Activated CD4-positive, alpha-beta memory T cell treated with anti-CD3 and anti-CD28 coated beads for 36 hours (primary cell): ENCODE results near the gene TMEM170A. TPM values are rescaled to one million over a fixed set of nuclear protein-coding genes. Genes with fewer than 3 reads are reported as not detected.
A peak's percentile ranks its signal among the peaks of the same experiment; 100 is the strongest.
"Not testable (repeated sequence)": the region's sequence is repeated elsewhere in the genome, so short reads cannot be mapped to it uniquely, and the experiment has no call there.

Source experiments
- CTCF ChIA-PET: fragments of 350-600 bp; sonication (Branson Sonifier 250); formaldehyde crosslinking; loops from one replicate; lab custom pipeline; 2021; ENCODE audit warnings: antibody characterized with exemption, inconsistent platforms; lab: Charles Lee
- POLR2A ChIA-PET: fragments of 350-600 bp; sonication (Branson Sonifier 250); formaldehyde crosslinking; loops from one replicate; lab custom pipeline; 2021; ENCODE audit warnings: antibody characterized with exemption; lab: Charles Lee
- DNase-seq: peaks from one replicate; pipeline ENCODE4 v3.0.0-alpha.2; 2020
- H3K27ac Mint-ChIP-seq: one replicate; pipeline ENCODE4 v1.8.0; 2021; ENCODE audit warnings: mixed read lengths
- H3K27me3 Mint-ChIP-seq: one replicate; pipeline ENCODE4 v1.8.0; 2021; ENCODE audit warnings: mixed read lengths
- H3K36me3 Mint-ChIP-seq: one replicate; pipeline ENCODE4 v1.8.0; 2021; ENCODE audit warnings: mixed read lengths
- H3K4me1 Mint-ChIP-seq: one replicate; pipeline ENCODE4 v1.8.0; 2021; ENCODE audit warnings: low read depth, mixed read lengths
- H3K4me3 Mint-ChIP-seq: one replicate; pipeline ENCODE4 v1.8.0; 2021; ENCODE audit warnings: mild to moderate bottlenecking, mixed read lengths
- H3K9me3 Mint-ChIP-seq: one replicate; pipeline ENCODE4 v1.8.0; 2021; ENCODE audit warnings: mixed read lengths
- intact Hi-C: fragments of 100-400 bp; cut with micrococcal nuclease; formaldehyde crosslinking; loops from one replicate; pipeline ENCODE4 v1.15.1; 2023
- total RNA-seq, 2 experiments: library from RNA; stranded (reverse); gene quantifications; one replicate each; pipeline ENCODE4 v1.2.3, GENCODE V29; 2021

The TMEM170A gene
- total RNA-seq, 2 experiments from 2014 or later, result 24.3 to 25.6 TPM

DNA sequence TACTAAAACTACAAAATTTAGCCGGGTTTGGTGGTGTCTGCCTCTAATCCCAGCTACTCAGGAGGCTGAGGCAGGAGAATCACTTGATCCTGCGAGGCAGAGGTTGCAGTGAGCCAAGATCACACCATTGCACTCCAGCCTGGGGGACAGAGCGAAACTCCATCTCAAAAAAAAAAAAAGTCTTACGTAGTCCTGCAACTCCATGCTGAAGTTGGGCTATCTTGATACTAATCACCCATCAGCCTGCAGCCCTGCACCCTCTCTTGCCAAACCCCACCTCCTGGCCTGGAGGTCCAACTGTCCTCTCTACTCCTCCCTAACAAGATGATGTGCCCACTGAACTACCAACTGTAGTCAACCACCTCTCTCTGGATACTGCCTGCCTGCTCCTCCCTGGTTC lies 4.8 kb downstream of the TMEM170A start:
- ChIA-PET CTCF (no interaction called here), POLR2A (no interaction called here)
- H3K36me3 Mint-ChIP-seq, result peaks cover 3% of the 10 kb centered on the region
- no peaks in the 10 kb centered on the region for H3K27me3 Mint-ChIP-seq
- H3K27ac Mint-ChIP-seq, result no peak overlapping the region
- intact Hi-C loops, result loop anchor here (5.0 to 10.0 kb wide), 2 partner anchors 42 to 225 kb away; no protein-coding TSS in a partner anchor
- no peak overlapping the region for H3K4me3 Mint-ChIP-seq
- no peaks in the 10 kb centered on the region for H3K9me3 Mint-ChIP-seq
- DNase-seq, result no peak
- H3K4me1 Mint-ChIP-seq, result peaks cover 51% of the 10 kb centered on the region

DNA sequence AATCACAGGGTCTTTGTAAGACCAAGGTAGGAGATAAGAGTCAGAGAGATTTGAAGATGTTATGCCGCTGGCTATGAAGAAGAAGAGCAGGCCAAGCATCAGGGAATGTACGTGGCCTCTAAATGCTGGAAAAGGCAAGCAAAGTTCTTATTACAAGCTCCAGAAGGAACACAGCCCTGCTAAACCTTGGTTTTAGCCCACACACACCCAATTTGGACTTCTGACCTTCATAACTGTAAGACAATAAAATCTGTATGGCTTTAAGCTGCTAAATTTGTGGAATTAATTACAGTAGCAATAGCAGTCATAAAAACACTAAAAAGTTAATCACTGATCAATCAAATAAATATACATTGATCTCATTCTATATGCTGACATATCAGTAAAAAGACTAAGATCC lies 6.0 kb downstream of the TMEM170A start:
- H3K36me3 Mint-ChIP-seq, result peaks cover 3% of the 10 kb centered on the region
- no peak overlapping the region for H3K27ac Mint-ChIP-seq
- no peaks in the 10 kb centered on the region for H3K27me3 Mint-ChIP-seq
- DNase-seq, result no peak
- H3K9me3 Mint-ChIP-seq, result no peaks in the 10 kb centered on the region
- CTCF ChIA-PET, result interaction anchor here (1.1 kb wide), 2 partner anchors 13 to 58 kb away, joined by 3 read pairs; no protein-coding TSS in a partner anchor
- no peak overlapping the region for H3K4me3 Mint-ChIP-seq
- intact Hi-C loops, result no loop called here
- POLR2A ChIA-PET, result interaction anchor here (0.7 kb wide), 1 partner anchor 24 kb away, joined by 3 read pairs; no protein-coding TSS in a partner anchor
- peaks cover 54% of the 10 kb centered on the region for H3K4me1 Mint-ChIP-seq

DNA sequence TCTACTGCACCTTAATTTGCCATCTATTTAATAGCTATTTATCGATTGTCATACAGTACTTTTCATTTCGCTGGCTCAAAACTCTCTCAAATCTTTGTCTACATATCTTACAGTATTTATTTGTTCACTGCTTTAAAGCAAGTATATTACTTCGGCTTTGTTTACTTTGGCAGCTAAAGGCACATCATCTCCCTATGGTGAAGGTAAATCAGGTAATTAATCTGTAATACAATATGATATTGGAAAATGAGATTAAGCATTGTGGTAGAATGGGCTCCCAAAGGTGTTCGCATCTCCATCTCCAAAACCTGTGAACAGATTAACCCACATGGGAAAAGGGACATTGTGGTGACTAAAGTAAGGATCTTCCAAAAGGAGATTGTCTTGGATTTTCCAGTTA lies 6.5 kb downstream of the TMEM170A start:
- peaks cover 51% of the 10 kb centered on the region for H3K4me1 Mint-ChIP-seq
- intact Hi-C loops, result no loop called here
- CTCF ChIA-PET, result interaction anchor here (1.1 to 1.6 kb wide), 3 partner anchors 13 to 224 kb away, joined by 3 read pairs; no protein-coding TSS in a partner anchor
- H3K27ac Mint-ChIP-seq, result no peak overlapping the region
- no peak for DNase-seq
- POLR2A ChIA-PET, result no interaction called here
- H3K36me3 Mint-ChIP-seq, result peaks cover 3% of the 10 kb centered on the region
- no peaks in the 10 kb centered on the region for H3K9me3 Mint-ChIP-seq
- no peaks in the 10 kb centered on the region for H3K27me3 Mint-ChIP-seq
- H3K4me3 Mint-ChIP-seq, result no peak overlapping the region

DNA sequence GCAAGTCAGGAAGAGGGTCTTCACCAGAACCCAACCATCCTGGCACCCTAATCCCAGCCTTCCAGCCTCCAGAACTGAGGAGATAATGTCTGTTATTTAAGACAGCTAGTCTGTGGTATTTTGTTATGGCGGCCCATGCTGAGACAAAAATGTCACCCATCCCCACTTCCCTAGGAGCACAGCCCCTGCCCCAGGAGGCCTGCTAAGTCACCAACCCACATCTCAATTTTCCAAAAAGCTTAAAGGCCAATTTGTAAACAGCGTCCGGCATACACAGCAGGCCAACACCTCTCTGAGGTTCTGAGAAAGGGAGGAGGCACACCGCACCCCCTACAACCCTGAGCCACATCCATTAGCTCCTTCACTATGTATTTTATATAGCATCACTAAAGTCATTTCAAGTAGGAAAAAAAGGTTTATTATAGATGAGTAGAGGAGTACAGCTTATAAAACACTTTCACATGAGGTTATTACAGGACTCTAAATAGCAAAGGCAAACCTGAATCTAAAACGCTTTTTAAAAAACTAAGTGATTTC lies 6.9 kb downstream of the TMEM170A start:
- no peak overlapping the region for H3K4me3 Mint-ChIP-seq
- H3K4me1 Mint-ChIP-seq, result peaks cover 51% of the 10 kb centered on the region
- intact Hi-C loops, result no loop called here
- no peak overlapping the region for H3K27ac Mint-ChIP-seq
- no peaks in the 10 kb centered on the region for H3K27me3 Mint-ChIP-seq
- POLR2A ChIA-PET, result no interaction called here
- CTCF ChIA-PET, result interaction anchor here (1.1 to 1.6 kb wide), 2 partner anchors 12 to 224 kb away, joined by 3 read pairs; no protein-coding TSS in a partner anchor
- H3K9me3 Mint-ChIP-seq, result no peaks in the 10 kb centered on the region
- DNase-seq, result no peak
- peaks cover 3% of the 10 kb centered on the region for H3K36me3 Mint-ChIP-seq

DNA sequence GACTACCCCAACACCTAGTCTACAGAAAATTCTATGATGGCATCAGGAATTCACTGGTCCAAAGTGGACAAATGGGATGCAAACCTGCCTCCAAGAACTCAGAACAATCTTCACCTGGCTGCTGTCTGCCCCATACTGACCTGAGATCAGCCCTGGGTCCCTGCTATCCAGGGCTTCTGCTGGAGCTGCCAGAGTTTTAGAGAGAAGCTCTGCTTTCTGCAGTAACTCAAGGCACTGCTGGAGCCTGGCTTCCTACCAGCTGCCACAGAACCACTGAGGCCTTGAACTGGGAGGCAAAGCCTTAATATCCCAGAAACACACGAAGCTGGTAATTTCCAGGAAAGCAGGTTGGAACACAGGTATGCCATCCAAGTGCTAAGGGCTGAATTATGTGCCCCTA lies 7.5 kb downstream of the TMEM170A start:
- no peak for DNase-seq
- Mint-ChIP-seq H3K27ac (no peak overlapping the region), H3K36me3 (peaks cover 3% of the 10 kb centered on the region), H3K27me3 (no peaks in the 10 kb centered on the region), H3K9me3 (no peaks in the 10 kb centered on the region), H3K4me1 (peaks cover 46% of the 10 kb centered on the region), H3K4me3 (no peak overlapping the region)
- ChIA-PET CTCF (interaction anchor here (1.6 kb wide), 1 partner anchor 223 kb away, joined by 3 read pairs; no protein-coding TSS in a partner anchor), POLR2A (no interaction called here)
- intact Hi-C loops, result no loop called here

DNA sequence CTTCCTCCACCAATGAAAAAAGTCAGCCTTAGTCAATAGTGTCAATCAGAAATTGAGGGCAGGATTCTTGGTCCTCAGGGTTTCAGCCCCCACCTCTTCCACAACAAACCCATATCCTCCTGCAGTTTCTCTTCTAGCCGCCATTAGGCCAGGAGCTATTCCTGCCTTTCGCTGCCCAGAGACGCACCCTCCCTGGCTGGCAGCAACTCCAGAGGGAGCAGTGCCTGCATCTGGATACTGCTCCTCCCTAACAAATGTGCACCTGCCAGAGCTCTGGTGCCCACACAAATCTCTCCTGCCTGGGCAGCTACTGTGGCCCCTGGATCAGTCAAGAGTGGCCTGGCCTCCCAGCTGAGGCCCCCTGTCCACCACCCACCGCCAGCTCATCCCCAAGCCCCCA lies 8.0 kb downstream of the TMEM170A start:
- POLR2A ChIA-PET, H3K27ac Mint-ChIP-seq, H3K9me3 Mint-ChIP-seq, H3K4me3 Mint-ChIP-seq, intact Hi-C loops, H3K27me3 Mint-ChIP-seq, H3K36me3 Mint-ChIP-seq, DNase-seq: not testable (repeated sequence)
- H3K4me1 Mint-ChIP-seq, result peaks cover 41% of the 10 kb centered on the region
- CTCF ChIA-PET, result interaction anchor here (0.9 to 1.6 kb wide), 2 partner anchors 9 to 222 kb away, joined by 3 read pairs; no protein-coding TSS in a partner anchor

DNA sequence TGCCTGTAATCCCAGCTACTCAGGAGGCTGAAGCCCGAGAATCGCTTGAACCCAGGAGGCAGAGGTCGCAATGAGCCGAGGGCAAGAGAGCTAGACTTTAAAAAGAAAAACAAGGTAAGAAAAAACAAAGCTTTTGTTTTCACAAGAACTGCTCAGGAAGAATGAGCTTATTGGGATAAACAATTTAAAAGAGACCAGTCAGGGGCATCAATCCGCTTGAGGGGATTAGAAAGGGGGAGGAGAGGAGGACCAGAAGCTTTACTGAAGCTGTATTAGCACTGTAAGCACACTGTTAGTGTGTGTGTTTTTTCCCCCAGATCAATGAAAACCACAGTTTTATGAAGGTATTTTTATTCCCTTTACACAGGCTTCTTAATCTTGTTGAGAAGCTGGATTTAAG lies 8.8 kb downstream of the TMEM170A start:
- Mint-ChIP-seq H3K4me3 (no peak overlapping the region), H3K27ac (no peak overlapping the region), H3K27me3 (no peaks in the 10 kb centered on the region), H3K9me3 (no peaks in the 10 kb centered on the region), H3K36me3 (peaks cover 4% of the 10 kb centered on the region), H3K4me1 (peaks cover 34% of the 10 kb centered on the region)
- CTCF ChIA-PET, result interaction anchor here (0.9 kb wide), 1 partner anchor 9 kb away, joined by 3 read pairs; no protein-coding TSS in a partner anchor
- POLR2A ChIA-PET, result no interaction called here
- DNase-seq, result no peak
- intact Hi-C loops, result no loop called here

DNA sequence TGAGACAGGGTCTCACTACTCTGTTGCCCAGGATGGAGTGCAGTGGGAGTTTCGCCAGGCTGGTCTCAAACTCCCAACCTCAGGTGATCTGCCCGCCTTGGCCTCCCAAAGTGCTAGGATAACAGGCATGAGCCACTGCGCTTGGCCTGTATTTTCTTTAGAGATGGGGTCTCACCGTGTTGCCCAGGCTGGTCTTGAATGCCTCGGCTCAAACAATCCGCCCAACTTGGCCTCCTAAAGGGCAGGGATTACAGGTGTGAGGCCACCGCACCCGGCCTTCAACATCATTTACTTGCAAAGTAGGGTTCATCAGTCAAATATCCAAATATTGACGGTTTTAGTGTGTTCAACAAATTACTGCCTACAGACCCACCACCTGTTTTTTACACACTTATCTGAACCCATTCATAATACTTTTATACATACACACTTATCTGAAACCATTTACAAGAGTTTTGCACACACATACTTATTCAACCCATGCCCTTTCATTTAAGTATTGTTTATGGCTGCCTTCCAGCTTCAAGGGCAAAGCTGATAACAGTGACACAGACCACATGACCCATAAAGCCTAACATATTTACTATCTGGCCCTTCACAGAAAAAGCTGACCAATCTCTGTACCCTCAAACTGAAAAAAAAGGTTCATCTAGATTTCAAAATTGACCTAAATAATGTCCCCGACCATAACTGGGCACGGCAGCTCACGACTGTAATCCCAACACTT lies 11.9 kb downstream of the TMEM170A start:
- Mint-ChIP-seq H3K27me3 (no peaks in the 10 kb centered on the region), H3K27ac (no peak overlapping the region), H3K4me1 (peaks cover 20% of the 10 kb centered on the region), H3K36me3 (peaks cover 7% of the 10 kb centered on the region), H3K9me3 (no peaks in the 10 kb centered on the region), H3K4me3 (no peak overlapping the region)
- POLR2A ChIA-PET, result no interaction called here
- intact Hi-C loops, result no loop called here
- DNase-seq, result no peak
- CTCF ChIA-PET, result no interaction called here

DNA sequence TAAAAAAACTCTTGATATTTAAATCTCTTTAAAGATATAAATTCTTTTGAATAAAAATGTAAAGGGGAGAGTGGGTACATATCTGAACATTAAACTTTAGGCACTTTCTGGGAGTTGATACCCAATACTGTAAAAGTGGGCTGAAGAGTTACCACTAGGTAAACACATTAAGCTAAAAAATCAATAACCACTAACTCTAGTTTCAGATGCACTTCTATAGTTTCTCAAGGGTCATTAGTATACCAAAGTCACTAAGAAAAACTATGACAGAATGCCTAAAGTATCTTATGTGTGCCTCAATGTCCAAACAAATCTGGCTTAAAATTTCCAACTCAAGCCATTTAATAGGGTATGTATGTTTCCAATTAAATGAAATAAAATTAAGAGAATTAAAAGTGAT lies 18.1 kb downstream of the TMEM170A start:
- Mint-ChIP-seq H3K27me3 (no peaks in the 10 kb centered on the region), H3K4me1 (no peaks in the 10 kb centered on the region), H3K27ac (no peak overlapping the region), H3K36me3 (peaks cover 8% of the 10 kb centered on the region), H3K4me3 (no peak overlapping the region), H3K9me3 (no peaks in the 10 kb centered on the region)
- ChIA-PET CTCF (interaction anchor here (1.5 kb wide), 1 partner anchor 19 kb away, joined by 4 read pairs; no protein-coding TSS in a partner anchor), POLR2A (no interaction called here)
- intact Hi-C loops, result no loop called here
- DNase-seq, result no peak

DNA sequence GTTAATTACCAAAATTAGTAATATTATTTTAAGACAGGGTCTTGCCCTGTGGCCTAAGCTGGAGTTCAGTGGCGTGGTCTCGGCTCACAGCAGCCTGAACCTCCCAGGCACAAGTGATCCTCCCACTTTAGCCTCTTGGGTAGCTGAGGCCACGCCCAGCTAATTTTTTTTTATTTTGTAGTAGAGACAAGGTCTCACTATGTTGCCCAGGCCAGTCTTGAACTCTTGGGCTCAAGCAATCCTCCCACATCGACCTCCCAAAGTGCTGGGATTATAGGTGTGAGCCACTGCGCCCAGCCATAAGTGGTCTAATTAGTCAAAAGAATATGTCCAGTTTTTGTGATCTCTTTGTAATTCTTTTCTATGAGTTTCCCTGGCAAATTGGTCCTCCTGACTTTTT lies 19.2 kb downstream of the TMEM170A start:
- H3K36me3 Mint-ChIP-seq, result peaks cover 8% of the 10 kb centered on the region
- no peaks in the 10 kb centered on the region for H3K27me3 Mint-ChIP-seq
- ChIA-PET POLR2A (no interaction called here), CTCF (interaction anchor here (0.9 to 1.3 kb wide), 3 partner anchors 11 to 72 kb away, joined by 3 to 4 read pairs (median 4); no protein-coding TSS in a partner anchor)
- DNase-seq, result no peak
- no peak overlapping the region for H3K4me3 Mint-ChIP-seq
- intact Hi-C loops, result no loop called here
- no peaks in the 10 kb centered on the region for H3K4me1 Mint-ChIP-seq
- no peaks in the 10 kb centered on the region for H3K9me3 Mint-ChIP-seq
- no peak overlapping the region for H3K27ac Mint-ChIP-seq

DNA sequence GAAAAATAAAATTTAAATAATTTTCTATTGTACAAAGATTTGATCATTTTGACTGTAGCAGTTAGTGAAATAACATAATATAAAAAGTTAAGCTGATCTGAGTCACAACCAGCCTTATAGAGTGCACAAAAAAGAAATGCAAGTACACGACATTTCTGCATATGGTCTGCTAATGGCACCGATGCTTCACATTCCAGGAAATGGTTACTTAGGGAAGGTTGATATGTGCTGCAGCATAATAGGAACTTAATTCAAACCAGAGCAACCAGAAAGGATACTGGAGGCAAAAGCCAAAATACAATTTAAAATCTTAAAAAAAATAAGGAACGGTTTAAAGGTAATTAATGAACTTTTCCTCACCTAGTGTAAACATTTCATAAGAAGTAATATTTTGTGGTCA lies 21.2 kb downstream of the TMEM170A start:
- ChIA-PET POLR2A (no interaction called here), CTCF (no interaction called here)
- Mint-ChIP-seq H3K9me3 (no peaks in the 10 kb centered on the region), H3K4me1 (no peaks in the 10 kb centered on the region), H3K36me3 (peaks cover 5% of the 10 kb centered on the region), H3K27me3 (no peaks in the 10 kb centered on the region), H3K4me3 (no peak overlapping the region), H3K27ac (no peak overlapping the region)
- no peak for DNase-seq
- intact Hi-C loops, result no loop called here

DNA sequence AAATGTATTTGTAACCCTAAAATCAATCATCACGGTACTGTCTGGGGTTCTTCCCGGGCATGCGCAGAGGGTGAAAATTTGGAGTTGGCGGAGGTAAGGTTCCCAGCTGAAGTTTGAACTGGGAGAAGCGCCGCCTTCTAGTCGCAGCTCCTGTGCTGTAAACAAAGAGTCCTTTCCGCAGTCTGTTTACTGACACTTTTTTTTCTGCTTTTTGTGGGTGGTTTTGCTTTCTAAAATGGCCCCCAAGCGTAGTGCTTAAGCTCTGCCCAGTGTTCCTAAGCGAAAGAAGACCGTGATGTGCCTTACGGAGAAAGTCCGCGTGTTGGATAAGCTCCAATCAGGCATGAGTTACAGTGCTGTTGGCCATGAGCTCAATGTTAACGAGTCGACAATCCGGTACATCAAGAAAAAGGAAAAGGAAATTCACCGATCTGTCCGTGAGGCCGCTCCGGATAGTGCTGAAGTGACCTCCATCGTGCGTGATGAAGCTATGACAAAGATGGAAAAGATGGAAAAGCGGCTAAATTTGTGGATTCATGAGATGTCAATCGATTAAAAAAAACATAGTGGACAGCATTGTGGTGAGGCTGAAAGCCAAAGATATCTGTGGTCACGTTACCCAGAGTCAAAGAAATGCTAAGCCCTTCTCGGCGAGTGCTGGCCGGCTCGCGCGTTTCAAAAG lies 30.6 kb downstream of the TMEM170A start:
- H3K4me3 Mint-ChIP-seq, result peak overlapping the region; percentile 90

More for the DNA sequence above, 30.6 kb downstream of the TMEM170A start:
- no peak for DNase-seq
- H3K9me3 Mint-ChIP-seq, result no peaks in the 10 kb centered on the region
- no peaks in the 10 kb centered on the region for H3K27me3 Mint-ChIP-seq
- intact Hi-C loops, result loop anchor here (1.0 to 2.0 kb wide), 9 partner anchors 30 to 1756 kb away; partner anchors contain the start of genes ADAT1, GABARAPL2, TMEM170A and TMEM231
- CTCF ChIA-PET, result interaction anchor here (0.8 to 2.6 kb wide), 8 partner anchors 9 to 330 kb away, joined by 3 to 16 read pairs (median 4); partner anchors contain the start of genes ADAT1 and TMEM170A
- peak overlapping the region; percentile 87 for H3K27ac Mint-ChIP-seq
- peaks cover 32% of the 10 kb centered on the region for H3K4me1 Mint-ChIP-seq
- POLR2A ChIA-PET, result interaction anchor here (0.5 to 2.1 kb wide), 10 partner anchors 13 to 215 kb away, joined by 3 to 6 read pairs (median 4); partner anchors contain the start of genes ADAT1, KARS1 and TERF2IP
- H3K36me3 Mint-ChIP-seq, result peaks cover 2% of the 10 kb centered on the region
